Urothelium cell line (cell line): ENCODE data around the gene EEPD1.
A peak's percentile ranks its signal among the peaks of the same experiment; 100 is the strongest.
"Not testable (repeated sequence)": the region's sequence is repeated elsewhere in the genome, so short reads cannot be mapped to it uniquely, and the experiment has no call there.

Experiments used
- DNase-seq: peaks from one replicate; pipeline ENCODE4 v3.0.0; 2011; ENCODE audit warnings: low spot score, mixed read lengths
- FAIRE-seq: peaks from 2 replicates; lab custom pipeline; 2011; peaks lifted over from hg19 to GRCh38; lab: Jason Lieb, UNC

Gene EEPD1

DNA sequence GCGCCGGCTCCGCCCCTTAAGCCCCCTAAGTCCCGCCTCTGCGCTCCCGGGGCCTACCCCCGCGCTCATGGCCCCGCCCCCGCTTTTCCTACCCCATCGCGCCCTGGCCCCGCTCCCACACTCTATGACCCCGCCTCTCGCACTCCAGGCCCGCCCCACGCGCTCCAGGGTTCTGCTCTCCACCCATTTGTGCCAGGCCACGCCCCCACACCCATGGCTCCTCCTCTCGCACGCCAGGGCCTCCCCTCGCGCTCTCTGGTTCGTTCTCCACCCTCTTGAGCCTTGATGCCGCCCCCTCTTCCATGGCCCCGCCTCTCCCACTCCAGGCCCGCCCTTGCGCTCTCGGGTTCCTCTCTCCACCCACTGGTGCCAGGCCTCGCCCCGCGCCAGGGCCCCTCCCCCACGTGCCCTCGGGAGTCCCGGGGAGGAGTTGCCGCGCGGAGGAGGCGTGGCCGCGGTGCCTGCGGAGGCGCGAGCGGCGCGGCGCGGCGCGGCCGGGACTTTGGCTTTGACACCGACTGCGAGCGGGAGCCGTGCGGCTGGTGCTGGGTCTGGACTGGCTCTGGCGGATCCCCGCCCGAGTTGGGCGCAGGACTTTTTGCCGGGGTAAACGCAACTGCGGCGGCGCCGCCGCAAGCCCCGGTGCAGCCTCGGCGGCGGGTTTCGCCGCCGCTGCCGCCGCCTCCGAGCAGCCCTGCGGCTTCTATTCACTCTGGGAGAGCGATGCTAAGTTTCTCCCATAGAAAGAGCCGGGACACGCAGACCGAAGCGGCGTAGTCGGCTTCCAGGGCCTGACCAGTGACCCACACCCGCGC, at the start of gene EEPD1:
EEPD1 (plus strand) TSS at position 499 of the 815 bp plus-strand sequence. CDS start 1,071 bp downstream, outside the sequence.
- peak; percentile 88 for FAIRE-seq
- DNase-seq = peak; percentile 99

DNA sequence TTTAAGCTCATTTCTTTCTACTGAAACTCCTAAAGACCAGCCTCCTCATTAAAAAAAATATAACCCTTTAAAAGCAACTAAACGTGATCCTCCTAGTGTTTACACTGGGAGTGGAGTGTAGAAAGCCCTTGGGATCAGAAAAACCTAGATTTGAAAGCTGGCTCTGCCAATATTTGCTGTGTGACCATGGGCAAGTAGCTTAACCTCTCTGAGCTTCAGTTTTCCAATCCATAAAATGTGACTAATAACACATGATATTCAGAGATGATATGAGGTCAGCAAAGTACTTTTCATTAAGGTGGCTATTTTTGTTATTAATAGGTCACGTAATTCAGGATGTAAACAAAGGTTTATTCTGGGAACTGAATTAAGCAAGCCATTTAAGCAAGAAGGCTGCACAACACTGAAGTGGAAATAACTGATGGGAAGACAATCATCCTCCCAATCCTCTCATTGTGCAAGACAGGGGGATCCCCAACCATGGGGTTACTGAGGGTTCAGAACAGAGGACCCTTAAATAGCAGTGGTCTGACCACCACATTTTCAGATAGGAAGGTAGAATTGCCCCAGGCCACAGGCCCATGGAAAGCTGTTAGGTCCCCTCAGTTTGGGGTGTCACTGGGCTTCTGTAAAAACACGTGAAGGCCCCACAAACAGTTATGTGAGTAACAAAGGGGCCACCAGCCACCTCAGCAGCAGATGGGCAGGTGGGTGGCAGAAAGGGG, 49.1 kb upstream of the EEPD1 start:
- DNase-seq (no peak), FAIRE-seq (no peak)

DNA sequence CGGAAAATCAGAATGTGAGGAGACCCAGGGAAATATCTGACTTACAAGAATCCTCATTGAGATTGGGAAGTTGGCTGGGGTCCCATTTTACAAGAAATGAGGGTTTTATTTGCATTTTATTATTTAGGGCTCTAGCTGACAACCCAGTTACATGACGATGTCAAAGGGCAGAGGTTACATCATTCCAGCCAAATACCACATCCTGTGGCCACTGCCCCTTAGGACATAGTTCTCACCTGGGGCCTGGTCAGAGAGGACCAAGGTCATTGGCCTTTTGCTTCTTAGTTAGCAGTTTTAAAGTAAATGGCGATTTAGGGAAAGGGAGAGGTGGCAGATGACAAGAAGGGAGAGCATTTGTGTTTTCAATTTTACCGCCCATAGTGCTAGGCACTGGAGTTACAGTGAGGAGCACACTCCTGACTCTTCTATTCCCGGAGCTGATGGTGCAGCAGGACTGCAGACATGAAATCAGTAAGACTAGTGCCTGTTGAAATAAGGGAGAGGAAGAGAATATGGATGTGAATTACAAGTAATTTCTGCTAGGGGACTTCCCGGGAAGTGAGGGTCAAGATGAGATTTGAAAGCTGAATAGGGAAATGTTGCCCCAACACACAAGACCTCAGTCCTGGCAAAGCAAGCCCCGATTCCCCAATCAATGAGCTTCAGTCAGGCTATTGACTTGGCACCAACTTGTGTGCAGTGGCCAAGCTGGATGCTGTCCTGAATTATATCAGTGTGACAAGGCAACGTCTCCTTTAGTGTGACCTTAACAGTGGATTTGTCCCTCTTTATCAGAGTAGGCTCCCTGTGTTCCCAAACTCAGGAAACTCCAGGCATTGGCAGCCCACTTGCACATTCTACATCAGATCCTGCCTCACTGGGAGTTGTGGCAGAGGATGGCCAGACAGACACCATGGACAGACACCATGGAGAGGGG, 45.8 kb upstream of the EEPD1 start:
- not testable (repeated sequence) for DNase-seq
- FAIRE-seq = peak; percentile 96

DNA sequence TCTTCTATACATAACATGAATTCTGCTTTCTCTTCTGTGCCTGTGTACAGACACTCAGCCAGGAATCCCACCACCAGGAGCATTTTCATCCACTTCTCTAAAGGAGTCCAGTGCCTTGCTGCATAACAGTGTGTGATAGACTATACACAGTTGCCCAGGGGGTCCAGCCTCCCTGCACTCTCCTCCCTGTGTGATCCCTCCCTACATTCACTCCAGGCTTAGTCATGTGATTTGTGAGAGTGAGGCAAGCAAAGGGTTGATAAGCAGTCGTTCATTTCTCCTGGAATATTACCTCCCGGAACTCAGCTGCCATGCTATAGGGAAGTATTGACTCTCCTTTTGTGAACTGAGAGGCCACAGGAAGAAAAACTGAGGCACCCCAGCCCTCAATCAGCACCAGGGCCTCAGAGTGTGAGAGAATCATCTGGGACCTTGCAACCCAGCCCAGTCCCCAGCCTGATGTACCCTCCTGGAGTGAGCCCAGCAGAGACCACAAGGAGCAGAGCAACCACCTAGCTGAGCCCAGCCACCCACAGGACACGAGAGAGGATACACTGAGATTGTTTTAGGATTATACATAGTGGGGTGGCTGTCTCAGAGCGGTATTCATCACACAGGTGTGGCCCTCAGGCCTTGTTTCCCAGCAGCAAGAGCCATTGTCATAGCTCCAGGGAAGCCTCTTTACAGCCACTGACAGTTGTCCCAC, 45.0 kb upstream of the EEPD1 start:
- no peak for DNase-seq
- no peak for FAIRE-seq

DNA sequence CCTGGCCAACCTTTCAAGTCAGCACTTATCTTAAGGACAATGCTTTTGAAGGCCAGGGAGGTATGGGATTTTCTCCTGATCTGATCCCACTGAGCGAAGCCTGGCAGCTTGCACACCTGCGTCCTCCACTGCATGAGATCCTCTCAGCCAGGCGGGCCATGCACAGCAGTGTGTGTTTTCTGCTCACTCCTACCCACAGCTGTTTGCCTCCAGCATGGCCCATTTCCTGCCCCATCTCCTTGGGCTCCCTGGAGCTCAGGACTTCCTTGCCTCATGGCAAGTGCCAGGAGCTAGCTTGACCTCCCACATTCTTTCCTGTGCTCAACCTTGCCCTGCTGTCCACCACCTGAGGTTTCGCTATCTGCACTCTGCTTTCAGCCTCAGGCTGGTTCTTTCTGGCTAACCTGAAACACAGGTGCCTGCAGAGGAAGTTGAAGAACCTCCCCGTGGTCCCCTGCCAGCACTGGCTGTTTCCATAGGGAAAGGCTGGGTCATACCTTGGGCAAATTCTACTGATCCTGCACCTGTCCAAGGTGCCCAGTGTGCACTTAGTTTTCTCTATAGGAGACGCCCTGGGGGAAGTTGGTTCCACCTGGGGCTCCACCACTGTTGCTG, 43.9 kb upstream of the EEPD1 start:
- FAIRE-seq (peak; percentile 32), DNase-seq (no peak)

DNA sequence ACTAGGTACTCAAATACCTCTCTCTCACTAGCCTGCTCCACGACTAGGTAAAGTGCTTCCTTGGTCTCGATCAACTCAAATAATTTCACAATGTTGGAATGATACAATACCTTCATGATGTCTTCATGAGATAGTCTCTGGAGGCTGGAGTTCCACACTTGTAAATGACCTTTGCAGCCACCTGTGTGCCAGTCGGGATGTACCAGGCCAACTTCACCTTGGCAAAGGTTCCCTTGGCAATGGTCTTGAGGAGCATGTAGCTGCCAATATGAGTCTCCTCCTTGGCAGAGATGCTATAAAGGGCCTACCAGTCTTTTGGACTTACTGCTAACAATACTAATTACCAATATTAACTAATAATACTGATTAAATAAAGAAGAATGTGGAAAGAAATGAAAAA, 42.5 kb upstream of the EEPD1 start:
- peak; percentile 74 for FAIRE-seq

DNA sequence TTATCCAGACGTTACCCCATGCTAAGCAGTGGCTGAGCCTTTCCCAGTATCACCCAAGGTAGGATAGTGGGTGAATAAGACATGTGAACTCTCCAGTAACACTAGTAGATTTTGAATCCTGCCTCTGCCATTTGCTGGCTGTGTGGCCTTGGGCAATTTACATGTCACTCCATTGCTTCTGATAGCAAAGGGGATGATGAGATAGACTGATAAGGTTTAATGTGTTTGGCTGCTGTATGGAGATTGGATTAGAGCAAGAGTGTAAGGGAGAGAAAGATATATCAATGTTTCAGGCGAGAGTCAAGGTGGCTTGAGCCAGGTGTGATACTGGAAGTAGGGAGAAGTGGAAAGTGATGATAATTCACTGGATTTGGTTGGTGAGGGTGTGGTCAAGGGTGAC, 40.1 kb upstream of the EEPD1 start:
- no peak for DNase-seq
- FAIRE-seq = no peak

More for the DNA sequence above, 42.5 kb upstream of the EEPD1 start:
- DNase-seq = no peak

DNA sequence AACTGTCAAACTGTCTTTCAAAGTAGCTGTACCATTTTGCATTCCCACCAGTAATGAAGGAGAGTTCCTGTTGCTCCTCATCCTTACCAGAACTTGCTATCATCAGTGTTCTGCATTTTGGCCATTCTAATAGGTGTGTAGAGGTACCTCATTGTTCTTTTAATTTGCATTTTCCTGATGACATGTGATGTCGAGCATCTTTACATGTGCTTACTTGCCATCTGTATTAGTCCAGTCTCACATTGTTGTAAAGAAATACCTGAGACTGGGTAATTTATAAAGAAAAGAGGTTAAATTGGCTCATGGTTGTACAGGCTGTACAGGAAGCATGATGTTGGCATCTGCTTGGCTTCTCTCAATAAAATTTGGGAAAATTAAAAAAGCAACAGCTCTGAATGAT, 38.7 kb upstream of the EEPD1 start:
- no peak for FAIRE-seq

DNA sequence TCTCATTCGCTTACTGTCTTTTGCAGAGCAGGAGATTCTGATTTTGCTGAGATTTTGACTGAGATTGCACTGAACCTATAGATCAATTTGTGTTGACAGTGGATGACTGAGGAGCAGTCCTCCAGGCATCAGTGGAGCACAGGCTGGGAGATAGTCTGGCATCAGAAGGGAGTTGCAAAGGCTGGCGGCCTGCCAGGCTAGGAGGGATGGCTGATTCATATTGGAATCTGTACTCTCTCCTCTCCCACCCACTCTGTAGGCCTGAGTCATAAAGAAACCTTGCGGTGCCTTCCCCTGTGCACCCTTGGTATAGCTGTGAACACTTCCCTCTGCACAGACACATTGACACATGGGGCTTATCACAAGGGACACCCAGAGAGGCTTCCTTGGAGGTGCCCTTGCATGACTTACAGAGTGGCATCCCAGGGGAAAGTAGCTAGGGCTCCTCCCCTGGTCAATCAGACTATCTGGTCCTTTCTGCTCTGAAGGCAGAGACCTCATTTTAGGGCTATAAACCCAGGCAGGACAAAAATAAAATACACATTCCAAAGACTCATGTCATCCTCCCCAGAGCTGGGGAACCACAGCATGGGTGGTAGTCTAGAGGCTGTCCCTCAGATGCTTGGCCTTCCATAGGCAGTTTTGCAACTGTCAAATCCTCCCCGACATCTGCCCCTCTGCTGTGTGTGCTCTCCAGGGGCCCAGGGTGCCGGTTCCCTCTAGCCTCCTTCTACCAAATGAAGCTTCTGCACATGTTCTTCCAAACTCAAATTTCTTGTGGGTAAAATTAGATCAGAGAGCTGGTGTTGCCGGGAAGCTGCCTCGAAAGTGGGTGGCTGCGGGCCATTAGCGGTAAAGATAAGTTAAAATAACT, 37.4 kb upstream of the EEPD1 start:
- DNase-seq (peak; percentile 95), FAIRE-seq (peak; percentile 94)

More for the DNA sequence above, 38.7 kb upstream of the EEPD1 start:
- no peak for DNase-seq

DNA sequence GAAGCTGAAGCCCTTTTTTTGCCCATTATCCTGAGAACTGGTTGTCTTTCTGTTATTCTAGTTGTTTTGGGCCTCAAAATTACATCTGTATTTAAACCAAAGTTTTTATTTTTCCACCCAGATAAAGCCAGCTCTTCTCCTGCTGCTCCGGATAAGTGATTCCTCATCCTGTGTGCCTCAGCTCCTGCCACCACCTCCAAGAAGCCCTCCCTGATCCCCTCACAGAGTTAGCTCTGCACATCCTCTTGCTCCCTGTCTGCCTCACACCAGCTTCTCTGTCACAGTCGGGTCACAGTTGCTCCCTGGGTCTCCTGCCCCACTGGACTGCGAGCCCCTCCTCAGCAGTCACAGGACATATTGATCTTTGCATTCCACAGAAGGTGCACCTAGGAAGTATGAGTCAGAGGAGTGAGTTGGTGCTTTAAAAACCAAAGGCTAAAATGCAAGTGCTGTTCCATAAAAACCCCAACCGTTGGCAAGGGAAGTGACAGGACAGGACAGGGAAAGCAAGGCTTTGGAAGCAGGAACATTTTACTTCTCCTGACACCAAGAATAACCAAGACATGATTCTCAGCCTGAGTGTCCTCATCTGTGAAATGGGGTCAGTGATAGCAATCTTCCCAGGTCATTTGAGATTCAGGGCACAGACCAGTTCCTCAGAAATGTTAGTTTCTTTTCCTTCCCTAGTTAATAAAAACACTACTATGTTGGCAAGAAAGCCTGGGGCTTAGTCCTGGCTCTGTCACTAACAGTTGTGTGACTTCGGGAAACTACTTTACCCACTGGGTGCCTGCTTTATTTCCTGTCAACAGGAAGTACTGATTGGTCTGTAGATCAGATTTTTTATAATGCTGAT, 36.5 kb upstream of the EEPD1 start:
- peak; percentile 95 for FAIRE-seq
- peak; percentile 59 for DNase-seq

DNA sequence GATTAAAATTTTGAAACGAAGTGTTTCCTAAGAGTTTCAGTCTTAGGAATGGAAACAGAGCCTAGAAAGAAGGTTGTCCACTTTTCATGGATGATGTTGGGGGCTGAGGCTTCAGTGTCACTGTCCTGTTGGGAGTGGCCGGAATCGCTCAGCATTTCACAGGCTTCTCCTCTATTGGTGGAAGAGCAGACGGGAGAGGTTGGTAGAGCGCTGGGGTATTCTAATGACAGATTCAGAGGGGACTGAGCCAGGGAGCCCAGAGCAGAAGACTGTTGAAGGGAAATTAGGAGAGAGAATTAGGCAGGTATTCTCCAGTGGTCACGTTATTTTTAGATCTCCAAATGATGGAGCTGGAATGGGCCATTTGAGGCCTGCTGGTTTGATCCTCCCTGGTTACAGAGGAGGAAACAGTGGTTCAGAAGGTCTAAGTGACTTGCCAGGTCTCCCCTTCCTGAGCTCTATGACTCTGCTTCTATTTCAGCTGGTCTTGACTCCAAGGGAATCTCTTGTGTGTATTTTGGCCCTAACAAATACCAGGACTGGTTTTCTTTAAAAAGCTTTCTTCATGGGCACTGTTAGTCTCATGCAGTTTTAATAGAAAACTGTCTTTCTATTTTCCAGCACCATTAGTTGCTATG, 35.7 kb upstream of the EEPD1 start:
- FAIRE-seq (no peak), DNase-seq (no peak)

DNA sequence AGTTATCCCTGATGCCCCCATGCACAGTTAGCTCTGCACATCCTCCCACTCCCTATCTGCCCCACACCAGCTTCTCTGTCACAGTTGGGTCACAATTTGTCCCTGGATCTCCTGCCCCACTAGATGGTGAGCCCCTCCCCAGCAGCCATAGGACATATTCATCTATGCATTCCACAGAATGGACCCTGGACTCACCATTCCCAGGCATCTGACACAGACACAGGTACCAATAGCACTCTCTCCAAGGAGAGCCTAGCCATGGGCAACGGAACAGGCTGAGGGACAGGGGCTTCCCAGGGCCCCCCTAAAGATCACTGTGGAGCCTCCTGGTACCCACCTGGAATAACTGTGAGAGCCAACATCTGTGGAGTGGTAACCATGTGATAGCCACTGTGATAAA, 34.7 kb upstream of the EEPD1 start:
- FAIRE-seq (no peak), DNase-seq (no peak)

DNA sequence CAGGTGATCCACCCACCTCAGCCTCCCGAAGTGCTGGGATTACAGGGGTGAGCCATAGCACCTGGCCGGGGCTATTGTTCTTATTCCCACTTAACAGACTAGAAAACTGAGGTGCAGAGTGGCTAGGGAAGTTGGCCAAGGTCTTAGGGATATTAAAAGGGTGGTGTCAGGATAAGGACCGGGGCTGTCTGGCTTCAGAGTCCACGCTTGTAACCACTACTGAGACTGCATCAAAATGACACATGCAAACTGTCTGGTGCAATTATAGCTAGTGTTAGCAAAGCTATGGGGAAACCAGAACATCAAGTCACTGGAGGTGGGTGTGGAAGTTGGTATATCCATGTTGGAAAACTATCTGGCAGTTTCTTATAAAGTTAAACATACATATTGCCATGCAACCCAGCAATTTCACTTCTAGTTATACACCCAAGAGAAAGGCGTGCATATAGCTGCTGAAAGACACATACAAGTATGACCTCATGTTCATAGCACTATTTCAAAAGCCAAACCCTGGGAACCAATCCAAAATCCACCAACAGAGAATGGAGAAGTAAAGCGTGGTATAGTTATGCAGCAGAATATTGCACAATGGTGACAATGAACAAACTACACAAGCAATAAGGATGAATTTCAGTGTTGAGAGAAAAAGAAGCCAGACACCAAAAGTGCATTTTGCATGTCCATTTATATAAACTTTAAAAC, 33.9 kb upstream of the EEPD1 start:
- peak; percentile 56 for DNase-seq
- FAIRE-seq = peak; percentile 61

DNA sequence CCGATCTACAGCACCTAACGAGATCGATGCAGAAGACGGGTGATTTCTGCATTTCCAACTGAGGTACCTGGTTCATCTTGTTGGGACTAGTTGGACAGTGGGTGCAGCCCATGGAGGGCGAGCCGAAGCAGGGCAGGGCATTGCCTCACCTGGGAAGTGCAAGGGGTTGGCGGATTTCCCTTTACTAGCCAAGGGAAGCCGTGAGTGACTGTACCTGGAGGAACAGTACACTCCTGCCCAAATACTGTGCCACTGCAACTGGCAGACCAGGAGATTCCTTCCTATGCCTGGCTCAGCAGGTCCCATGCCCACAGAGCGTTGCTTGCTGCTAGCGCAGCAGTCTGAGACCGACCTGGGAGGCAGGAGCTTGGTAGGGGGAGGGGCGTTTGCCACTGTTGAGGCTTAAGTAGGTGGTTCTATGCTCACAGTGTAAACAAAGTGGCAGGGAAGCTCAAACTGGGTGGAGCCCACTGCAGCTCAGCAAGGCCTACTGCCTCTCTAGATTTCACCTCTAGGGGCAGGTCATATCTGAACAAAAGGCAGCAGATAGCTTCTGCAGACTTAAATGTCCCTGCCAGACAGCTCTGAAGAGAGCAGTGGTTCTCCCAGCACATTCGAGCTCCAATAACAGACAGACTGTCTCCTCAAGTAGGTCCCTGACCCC, 32.9 kb upstream of the EEPD1 start:
- not testable (repeated sequence) for DNase-seq, FAIRE-seq

DNA sequence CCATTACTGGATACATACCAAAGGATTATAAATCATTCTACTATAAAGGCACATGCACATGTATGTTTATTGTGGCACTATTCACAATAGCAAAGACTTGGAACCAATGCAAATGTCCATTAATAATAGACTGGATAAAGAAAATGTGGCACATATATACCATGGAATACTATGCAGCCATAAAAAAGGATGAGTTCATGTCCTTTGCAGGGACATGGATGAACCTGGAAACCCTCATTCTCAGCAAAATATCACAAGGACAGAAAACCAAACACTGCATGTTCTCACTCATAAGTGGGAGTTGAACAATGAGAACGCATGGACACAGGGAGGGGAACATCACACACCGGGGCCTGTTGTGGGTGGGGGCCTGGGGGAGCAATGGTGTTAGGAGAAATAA, 27.4 kb upstream of the EEPD1 start:
- DNase-seq, FAIRE-seq: not testable (repeated sequence)

DNA sequence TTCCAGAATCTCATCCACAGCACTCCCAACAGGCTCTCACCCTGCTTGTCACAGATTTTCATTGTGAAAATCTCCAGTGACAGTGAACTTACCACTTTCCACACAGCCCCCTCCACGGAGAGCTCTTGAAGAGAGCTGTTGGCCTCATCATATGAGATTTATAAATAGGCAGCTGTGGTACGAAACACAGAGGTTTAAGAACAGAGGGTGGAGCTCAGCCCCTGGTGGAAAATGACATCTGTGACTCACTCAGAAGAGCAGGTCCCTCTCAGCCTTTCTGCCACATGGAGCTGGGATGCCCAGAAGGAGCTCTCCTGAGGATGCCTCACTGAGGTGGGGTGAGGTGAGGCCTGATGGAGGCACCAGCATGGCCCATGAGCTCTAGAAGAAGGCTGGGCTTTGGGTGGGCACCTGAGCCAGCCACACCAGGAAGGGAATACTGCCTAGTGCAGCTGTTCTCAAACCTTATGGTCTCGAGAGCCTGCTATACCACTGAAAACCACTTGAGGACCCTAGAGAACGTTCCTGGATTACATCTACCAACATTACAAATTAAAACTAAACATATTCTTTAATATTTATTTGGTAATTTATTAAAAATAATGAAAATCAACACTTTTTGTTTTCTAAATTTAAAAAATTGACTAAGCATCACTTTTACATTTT, 25.8 kb upstream of the EEPD1 start:
- FAIRE-seq (peak; percentile 20), DNase-seq (no peak)
